ENCODE measurements around the gene APBB1IP.

- no peak for TF ChIP-seq CTCF (IDR thresholded peaks at IDR 0.05)
- no peak for TF ChIP-seq ZFX (IDR thresholded peaks at IDR 0.05; ENCODE audit: borderline replicate concordance)
These were observed 50.9 kb downstream of the APBB1IP start for GRCh38 chr10:26489081-26489480.

Data from 22Rv1 (cell line).